HUES64 (cell line): ENCODE data around the gene RASGRF1.
"Not testable (repeated sequence)": the region's sequence is repeated elsewhere in the genome, so short reads cannot be mapped to it uniquely, and the experiment has no call there.

Source experiments
- H3K27ac ChIP-seq: 2 replicates; pipeline ENCODE4 v1.7.0; 2013; ENCODE audit warnings: low read depth, low read length, inconsistent platforms
- H3K27me3 ChIP-seq: 2 replicates; pipeline ENCODE4 v1.6.1; 2013; ENCODE audit warnings: mild to moderate bottlenecking, low read length; ENCODE audit not compliant: insufficient read depth
- H3K36me3 ChIP-seq: 2 replicates; pipeline ENCODE4 v1.6.1; 2013; ENCODE audit warnings: mild to moderate bottlenecking, low read length; ENCODE audit not compliant: insufficient read depth
- H3K4me1 ChIP-seq: 2 replicates; pipeline ENCODE4 v1.6.1; 2013; ENCODE audit warnings: mild to moderate bottlenecking, low read length, moderate library complexity; ENCODE audit not compliant: insufficient read depth
- H3K4me3 ChIP-seq: 2 replicates; pipeline ENCODE4 v1.5.1; 2013; ENCODE audit warnings: mild to moderate bottlenecking, low read length, moderate library complexity
- H3K9ac ChIP-seq: 2 replicates; pipeline ENCODE4 v1.6.1; 2013; ENCODE audit warnings: mild to moderate bottlenecking, low read depth, low read length
- H3K9me3 ChIP-seq: 2 replicates; pipeline ENCODE4 v1.6.1; 2013; ENCODE audit warnings: low read depth, low read length; ENCODE audit not compliant: insufficient read depth
- WGBS: fragments of 150-250, 120-280 bp; methylation state at CpG from one replicate; pipeline ENCODE4 v1.1.7; 2013; ENCODE audit warnings: missing lambda C conversion rate; 5-methylcytosine and 5-hydroxymethylcytosine counted together

RASGRF1 gene

DNA sequence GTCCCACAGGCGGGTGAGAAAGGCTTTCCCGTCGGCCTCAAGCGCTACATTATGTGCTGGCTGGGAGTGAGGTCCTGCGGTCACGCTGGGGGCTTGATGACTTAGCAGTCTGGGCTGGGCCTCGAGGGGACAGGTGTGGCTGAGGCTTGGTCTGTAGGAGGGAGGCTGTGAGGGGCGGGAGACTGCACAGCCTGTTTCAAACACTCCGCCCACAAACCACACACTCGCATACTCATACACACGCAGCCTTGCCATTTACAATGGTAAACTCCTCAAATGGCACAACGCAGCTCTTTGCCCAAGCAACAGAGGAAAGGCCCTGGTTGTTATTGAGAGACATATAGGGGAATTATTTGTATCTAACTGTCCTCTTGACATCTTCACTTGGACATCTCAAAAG, 32.4 kb upstream of the RASGRF1 start:
- 92% methylated on average over 10 of the region's 12 CpGs for WGBS

DNA sequence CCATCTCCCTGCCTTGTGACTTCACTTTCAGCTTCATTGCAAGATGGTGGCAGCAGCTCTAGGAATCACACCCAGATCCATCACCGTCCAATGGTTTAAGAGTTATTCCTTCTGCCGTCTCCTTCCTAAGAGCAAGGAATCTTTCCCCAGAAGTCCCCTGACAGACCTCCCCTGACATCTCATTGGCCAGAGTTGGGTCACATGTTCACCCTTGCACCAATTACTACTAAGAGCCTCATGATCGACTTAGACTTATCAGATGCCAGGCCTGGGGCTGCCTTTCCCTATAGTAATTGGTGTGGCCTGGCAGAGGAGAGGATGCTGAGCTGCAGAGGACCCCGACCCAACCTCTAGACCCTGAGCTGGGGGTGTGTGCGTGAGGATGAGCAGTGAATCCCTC, 31.8 kb upstream of the RASGRF1 start:
- Histone ChIP-seq H3K27ac (no peak overlapping the region), H3K4me1 (no peaks in the 10 kb centered on the region), H3K27me3 (no peaks in the 10 kb centered on the region), H3K36me3 (no peaks in the 10 kb centered on the region), H3K9me3 (no peaks in the 10 kb centered on the region), H3K4me3 (no peak overlapping the region), H3K9ac (no peak overlapping the region)
- WGBS, result 92% methylated on average over 5 of the region's 5 CpGs

More for the DNA sequence above, 32.4 kb upstream of the RASGRF1 start:
- Histone ChIP-seq H3K9ac (no peak overlapping the region), H3K27ac (no peak overlapping the region), H3K27me3 (no peaks in the 10 kb centered on the region), H3K4me1 (no peaks in the 10 kb centered on the region), H3K4me3 (no peak overlapping the region), H3K36me3 (no peaks in the 10 kb centered on the region), H3K9me3 (0 out of 2 replicates have a peak, but pooled peaks cover 4% of the 10 kb centered on the region)

DNA sequence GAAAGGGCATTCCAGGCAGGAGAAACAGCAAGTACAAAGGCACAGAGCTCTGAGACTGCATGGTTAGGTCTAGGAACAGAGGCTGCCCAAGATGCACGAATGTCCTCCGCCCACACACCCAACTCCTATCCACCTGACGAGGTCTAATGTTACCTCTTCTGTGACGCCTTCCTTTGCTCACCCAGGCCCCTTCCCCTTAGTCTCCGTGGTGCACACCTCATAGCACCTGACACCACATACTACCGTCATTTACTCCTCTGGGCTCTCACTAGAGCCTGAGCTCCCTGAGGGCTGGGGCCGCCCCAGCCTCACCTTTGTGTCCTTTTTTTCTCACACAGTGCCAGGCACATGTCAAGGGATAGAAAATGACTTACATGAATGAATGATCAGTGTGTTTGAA, 31.0 kb upstream of the RASGRF1 start:
- Histone ChIP-seq H3K27me3 (no peaks in the 10 kb centered on the region), H3K27ac (no peak overlapping the region), H3K4me1 (no peaks in the 10 kb centered on the region), H3K36me3 (no peaks in the 10 kb centered on the region), H3K4me3 (no peak overlapping the region), H3K9ac (no peak overlapping the region), H3K9me3 (no peaks in the 10 kb centered on the region)
- WGBS, result 90% methylated on average over 7 of the region's 7 CpGs

DNA sequence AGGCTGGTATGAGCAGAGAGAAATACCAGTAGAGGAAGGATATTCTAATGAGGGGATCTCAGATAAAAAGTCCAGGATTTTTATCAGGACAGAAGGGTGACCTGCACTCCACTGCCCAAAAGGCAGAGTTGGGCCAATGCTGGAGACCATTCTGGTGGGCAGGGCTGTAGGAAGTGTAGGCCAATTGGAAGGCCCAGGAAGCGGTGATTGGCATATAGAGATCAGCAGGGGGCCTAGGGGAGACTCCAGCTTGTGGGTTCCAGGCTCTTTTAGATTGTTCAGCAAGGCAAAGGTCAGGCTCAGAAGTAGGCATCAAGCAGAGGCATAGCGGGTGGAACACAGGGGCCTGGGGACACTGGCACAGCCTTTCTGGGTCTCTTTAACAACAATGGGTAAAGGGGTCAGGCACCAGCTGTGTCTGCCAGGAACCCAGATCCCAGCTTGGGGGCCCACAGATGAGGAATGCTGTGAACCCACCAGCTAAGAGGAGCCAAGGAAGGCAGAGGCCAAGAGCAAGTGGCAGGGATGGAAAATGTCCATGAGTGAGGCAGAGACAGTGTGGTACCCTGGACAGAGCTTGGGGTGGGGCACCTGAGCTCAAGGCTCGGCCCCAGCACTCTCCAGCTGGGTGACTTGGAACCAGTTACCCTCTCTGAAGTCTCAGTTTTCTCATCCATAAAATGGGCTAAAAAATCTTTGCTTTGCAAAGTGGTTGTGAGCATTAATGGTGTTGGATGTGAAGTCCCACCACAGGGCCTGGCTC, 27.0 kb upstream of the RASGRF1 start:
- Histone ChIP-seq H3K9ac (no peak overlapping the region), H3K27ac (no peak overlapping the region), H3K27me3 (no peaks in the 10 kb centered on the region), H3K4me3 (no peak overlapping the region), H3K4me1 (no peaks in the 10 kb centered on the region), H3K36me3 (no peaks in the 10 kb centered on the region), H3K9me3 (no peaks in the 10 kb centered on the region)
- 75% methylated on average over 3 of the region's 3 CpGs for WGBS

DNA sequence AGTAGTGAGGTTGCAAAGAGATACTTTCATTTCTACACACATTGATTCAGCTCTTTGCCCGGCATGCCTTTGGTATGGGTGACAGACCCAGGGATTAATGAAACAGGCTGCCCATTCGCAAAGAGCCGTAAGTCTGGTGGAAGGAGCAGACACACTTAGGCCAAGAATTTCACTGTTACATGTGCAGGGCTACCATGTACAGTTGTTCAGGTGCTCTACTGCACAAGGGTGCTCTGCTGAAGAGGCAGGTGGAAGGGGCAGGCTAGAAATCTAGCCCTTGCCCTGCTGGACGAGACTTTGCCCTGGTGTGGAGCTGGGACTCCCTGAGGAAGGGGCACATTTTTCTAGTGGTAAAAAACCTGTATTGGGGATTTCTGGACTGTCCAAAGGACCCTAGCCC, 26.2 kb upstream of the RASGRF1 start:
- Histone ChIP-seq H3K27me3 (no peaks in the 10 kb centered on the region), H3K4me1 (no peaks in the 10 kb centered on the region), H3K4me3 (no peak overlapping the region), H3K9me3 (no peaks in the 10 kb centered on the region), H3K9ac (no peak overlapping the region), H3K36me3 (no peaks in the 10 kb centered on the region), H3K27ac (no peak overlapping the region)
- WGBS, result 91% methylated on average over 4 of the region's 4 CpGs

DNA sequence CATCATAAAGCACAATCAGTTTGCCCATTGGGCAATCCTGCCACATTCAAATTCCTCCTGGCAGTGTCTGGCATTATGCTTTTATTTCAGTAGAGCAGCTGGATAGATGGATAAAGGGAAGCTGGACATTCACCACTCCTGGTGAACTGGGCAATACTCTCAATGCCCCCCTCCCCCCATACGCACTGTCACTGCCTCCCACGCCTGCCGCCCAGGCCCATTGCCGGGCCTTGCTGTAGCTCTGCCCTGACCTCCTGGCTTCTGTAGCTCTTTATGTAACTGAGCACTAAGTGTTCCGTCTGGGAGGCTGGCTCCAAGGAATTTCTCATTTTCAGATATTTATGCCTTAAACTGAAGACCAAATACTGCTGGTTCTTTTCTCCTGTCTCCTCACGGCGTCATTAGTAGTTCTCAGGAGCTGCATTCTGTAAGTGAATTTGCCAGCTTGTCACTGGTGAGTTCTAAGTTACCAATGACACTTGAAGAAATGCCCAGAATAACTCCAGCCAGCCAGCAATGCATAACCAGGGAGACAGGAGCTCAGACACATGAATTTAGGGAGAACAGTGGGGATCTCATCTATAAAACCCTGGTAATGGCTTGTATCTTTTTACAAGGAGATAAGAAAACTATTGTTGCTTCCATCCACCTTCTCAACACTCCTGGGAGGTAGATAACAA, 25.5 kb upstream of the RASGRF1 start:
- Histone ChIP-seq H3K36me3 (no peaks in the 10 kb centered on the region), H3K9me3 (no peaks in the 10 kb centered on the region), H3K27ac (no peak overlapping the region), H3K4me3 (no peak overlapping the region), H3K9ac (no peak overlapping the region), H3K4me1 (no peaks in the 10 kb centered on the region), H3K27me3 (no peaks in the 10 kb centered on the region)
- 95% methylated on average over 7 of the region's 7 CpGs for WGBS

GRCh38 chr15:79113831-79114230, 23.3 kb upstream of the RASGRF1 start:
- 89% methylated on average over 2 of the region's 2 CpGs for WGBS
- H3K9ac ChIP-seq, result no peak overlapping the region
- H3K27me3 ChIP-seq, result no peaks in the 10 kb centered on the region

GRCh38 chr15:79111404-79111803, 20.8 kb upstream of the RASGRF1 start:
- H3K9ac ChIP-seq, H3K9me3 ChIP-seq, H3K27ac ChIP-seq, H3K27me3 ChIP-seq, H3K36me3 ChIP-seq, H3K4me1 ChIP-seq, H3K4me3 ChIP-seq: not testable (repeated sequence)

More at GRCh38 chr15:79113831-79114230, 23.3 kb upstream of the RASGRF1 start:
- no peaks in the 10 kb centered on the region for H3K4me1 ChIP-seq
- H3K36me3 ChIP-seq, result no peaks in the 10 kb centered on the region
- no peak overlapping the region for H3K27ac ChIP-seq
- no peaks in the 10 kb centered on the region for H3K9me3 ChIP-seq
- H3K4me3 ChIP-seq, result no peak overlapping the region

DNA sequence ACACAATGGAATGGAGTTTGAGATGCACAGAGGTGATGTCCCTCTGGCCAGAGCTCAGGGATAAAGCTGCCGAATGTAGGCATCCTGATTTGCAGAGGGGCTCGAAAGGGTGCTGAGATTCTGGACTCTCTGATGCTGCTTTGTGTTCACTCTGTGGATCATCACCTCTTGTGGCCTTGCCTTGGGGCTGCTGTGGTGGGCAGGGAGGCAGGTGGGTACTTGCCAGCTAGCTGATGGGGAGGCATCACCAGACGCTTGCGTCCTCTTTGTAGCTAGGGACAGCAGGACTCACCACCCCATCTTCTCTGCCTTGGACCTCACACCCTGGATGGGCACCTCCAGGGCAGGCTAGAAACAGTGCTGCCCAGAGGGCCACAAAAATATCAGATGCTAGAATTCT, 14.6 kb upstream of the RASGRF1 start:
- H3K4me1 ChIP-seq, result no peaks in the 10 kb centered on the region
- no peaks in the 10 kb centered on the region for H3K36me3 ChIP-seq
- 96% methylated on average over 4 of the region's 4 CpGs for WGBS
- no peaks in the 10 kb centered on the region for H3K9me3 ChIP-seq
- H3K4me3 ChIP-seq, result no peak overlapping the region
- H3K9ac ChIP-seq, result no peak overlapping the region
- H3K27me3 ChIP-seq, result peaks cover 24% of the 10 kb centered on the region
- H3K27ac ChIP-seq, result no peak overlapping the region

DNA sequence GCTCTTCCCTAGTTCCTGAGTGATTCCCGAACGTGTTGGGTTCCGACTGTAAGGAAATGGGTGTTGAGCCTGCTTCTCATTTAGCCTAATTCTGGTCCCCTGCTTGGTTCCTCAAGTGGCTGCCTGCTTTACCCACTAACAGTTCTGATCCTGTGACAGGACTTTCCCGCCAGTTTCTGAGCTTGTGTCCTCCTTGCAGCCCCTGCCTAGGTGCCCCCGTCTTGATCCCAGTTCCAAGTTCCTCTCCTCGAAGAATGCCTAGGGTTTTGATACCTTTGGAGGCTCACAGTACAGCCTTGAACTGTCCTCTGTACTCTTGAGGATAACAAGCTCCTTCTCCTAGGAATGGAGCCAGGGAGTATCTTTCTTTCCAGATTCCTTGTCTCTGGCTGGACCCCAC, 12.0 kb upstream of the RASGRF1 start:
- Histone ChIP-seq H3K27ac (no peak overlapping the region), H3K9me3 (no peaks in the 10 kb centered on the region), H3K27me3 (peaks cover 43% of the 10 kb centered on the region), H3K4me3 (no peak overlapping the region), H3K4me1 (no peaks in the 10 kb centered on the region), H3K9ac (no peak overlapping the region), H3K36me3 (no peaks in the 10 kb centered on the region)
- 90% methylated on average over 6 of the region's 6 CpGs for WGBS

DNA sequence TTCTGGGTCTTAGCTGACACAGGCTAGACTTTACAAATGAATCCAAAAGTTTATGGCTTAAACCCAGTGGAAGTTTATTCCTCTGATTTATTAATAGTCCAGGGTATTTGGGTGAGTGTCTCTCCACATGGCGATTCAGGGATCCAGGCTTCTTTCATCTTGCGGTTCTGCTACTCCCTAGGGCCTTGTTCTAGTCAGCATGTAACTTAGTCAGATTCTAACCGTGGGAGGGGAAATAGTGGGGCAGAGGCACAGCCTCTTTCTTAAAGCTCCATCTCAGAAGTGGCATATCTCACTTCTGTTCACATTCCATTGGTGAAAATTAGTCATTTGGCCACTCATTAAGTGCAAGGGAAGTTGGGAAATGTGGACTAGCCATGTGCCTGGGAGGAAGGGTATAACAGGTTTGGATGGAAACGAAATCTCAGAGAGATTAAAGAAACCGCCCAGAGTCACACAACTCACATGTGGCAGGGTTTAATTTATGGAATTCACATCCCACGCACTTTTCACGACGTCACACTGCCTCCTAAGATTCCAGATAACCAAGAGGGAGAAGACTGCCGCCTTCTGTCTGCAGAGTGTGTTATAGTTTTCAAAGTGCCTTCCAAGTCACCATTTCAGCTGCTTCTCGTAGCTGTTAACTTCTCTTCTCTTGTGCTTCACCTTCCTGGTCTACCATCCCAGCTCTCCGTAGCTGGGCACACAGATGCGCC, 11.4 kb upstream of the RASGRF1 start:
- H3K27ac ChIP-seq, result no peak overlapping the region
- no peaks in the 10 kb centered on the region for H3K4me1 ChIP-seq
- H3K4me3 ChIP-seq, result no peak overlapping the region
- peaks cover 48% of the 10 kb centered on the region for H3K27me3 ChIP-seq
- H3K9me3 ChIP-seq, result no peaks in the 10 kb centered on the region
- WGBS, result 85% methylated on average over 12 of the region's 12 CpGs
- no peaks in the 10 kb centered on the region for H3K36me3 ChIP-seq
- no peak overlapping the region for H3K9ac ChIP-seq
